ENCODE results near the gene SLC27A5.
"Not testable (repeated sequence)": the region's sequence is repeated elsewhere in the genome, so short reads cannot be mapped to it uniquely, and the experiment has no call there.

- not testable (repeated sequence) for TF ChIP-seq CTCF (conservative IDR thresholded peaks at IDR 0.05); EZH2 (IDR thresholded peaks at IDR 0.05; ENCODE audit: low read depth)
These were observed 4.1 kb downstream of the SLC27A5 start for GRCh38 chr19:58507602-58508223.

Measured in PC-9 (cell line).